HEK293 (cell line): Measurements from ENCODE around the gene PCDH10.
A peak's percentile ranks its signal among the peaks of the same experiment; 100 is the strongest.

Experiments used
- CTCF ChIA-PET: fragments of 350-600 bp; formaldehyde crosslinking; extraction: SDS; loops from one replicate; lab custom pipeline; 2021; ENCODE audit warnings: antibody characterized with exemption; lab: Yijun Ruan, JAX
- POLR2A ChIA-PET: fragments of 300-600 bp; formaldehyde crosslinking; extraction: SDS; loops from one replicate; lab custom pipeline; 2020; ENCODE audit warnings: antibody characterized with exemption, inconsistent platforms; lab: Yijun Ruan, JAX
- H3K27ac ChIP-seq: fragments of 200-500 bp; sonication (Bioruptor generic); 2 replicates; pipeline ENCODE4 v1.5.1; 2014; ENCODE audit warnings: low read depth, low read length, control low read depth, inconsistent platforms; ENCODE audit errors: extremely low read depth
- H3K36me3 ChIP-seq, 2 experiments: fragments of 200-500 bp in 1 of 2; sonication (Bioruptor generic) in 1 of 2; 1 replicate in 1 of 2; 2 replicates in 1 of 2; pipeline ENCODE4 v1.5.1; 2014 to 2017; ENCODE audit warnings: inconsistent platforms in 2 of 2, low read length in 2 of 2; ENCODE audit not compliant: control insufficient read depth in 2 of 2, insufficient read depth in 1 of 2
- H3K4me1 ChIP-seq: fragments of 200-500 bp; sonication (Bioruptor generic); 2 replicates; pipeline ENCODE4 v1.5.1; 2014; ENCODE audit warnings: mild to moderate bottlenecking, low read length, inconsistent platforms; ENCODE audit not compliant: control insufficient read depth, insufficient read depth
- H3K4me3 ChIP-seq: 2 replicates; pipeline ENCODE4 v1.5.1; 2011; ENCODE audit warnings: low read depth, mild to moderate bottlenecking, control low read depth, low read length, moderate library complexity
- H3K9me3 ChIP-seq: fragments of 200-500 bp; sonication (Bioruptor generic); 2 replicates; pipeline ENCODE4 v1.5.1; 2014; ENCODE audit warnings: low read depth, low read length, inconsistent platforms; ENCODE audit not compliant: control insufficient read depth, insufficient read depth
- GLI4 ChIP-seq: fragments of 450-650 bp; formaldehyde crosslinking; IDR thresholded peaks from 2 replicates; pipeline ENCODE4 v1.5.1; 2016; ENCODE audit warnings: missing biosample characterization, missing genetic modification characterization
- HOXA7 ChIP-seq: sonication (generic); formaldehyde crosslinking; IDR thresholded peaks from 2 replicates; pipeline ENCODE4 v1.8.1; 2022; ENCODE audit warnings: missing genetic modification reagents, borderline replicate concordance
- SCRT1 ChIP-seq: fragments of 450-650 bp; formaldehyde crosslinking; IDR thresholded peaks from 2 replicates; pipeline ENCODE4 v1.5.1; 2016; ENCODE audit warnings: missing biosample characterization, missing genetic modification characterization, borderline replicate concordance
- SP3 ChIP-seq: fragments of 450-650 bp; formaldehyde crosslinking; IDR thresholded peaks from 2 replicates; pipeline ENCODE4 v1.5.1; 2016; ENCODE audit warnings: missing biosample characterization, missing genetic modification characterization
- ZBTB17 ChIP-seq: fragments of 450-650 bp; formaldehyde crosslinking; IDR thresholded peaks from 2 replicates; pipeline ENCODE4 v1.5.1; 2016; ENCODE audit warnings: missing biosample characterization, missing genetic modification characterization
- ZBTB26 ChIP-seq: fragments of 450-650 bp; formaldehyde crosslinking; optimal IDR thresholded peaks from 2 replicates; pipeline ENCODE3; 2016; ENCODE audit warnings: missing biosample characterization, mild to moderate bottlenecking, missing genetic modification characterization
- ZNF280C ChIP-seq: fragments of 450-650 bp; formaldehyde crosslinking; IDR thresholded peaks from 2 replicates; pipeline ENCODE4 v1.5.1; 2016; ENCODE audit warnings: missing biosample characterization, missing genetic modification characterization
- ZNF335 ChIP-seq: fragments of 450-650 bp; formaldehyde crosslinking; conservative IDR thresholded peaks from 2 replicates; pipeline ENCODE4 v1.5.1; 2016; ENCODE audit warnings: missing biosample characterization, missing genetic modification characterization
- ZNF366 ChIP-seq: fragments of 450-650 bp; formaldehyde crosslinking; conservative IDR thresholded peaks from 2 replicates; pipeline ENCODE4 v1.5.1; 2016; ENCODE audit warnings: missing biosample characterization, missing genetic modification characterization
- ZNF555 ChIP-seq: fragments of 450-650 bp; formaldehyde crosslinking; conservative IDR thresholded peaks from 2 replicates; pipeline ENCODE4 v1.5.1; 2017; ENCODE audit warnings: missing biosample characterization, mild to moderate bottlenecking, missing genetic modification characterization, inconsistent platforms
- ZNF645 ChIP-seq: fragments of 450-650 bp; formaldehyde crosslinking; IDR thresholded peaks from 2 replicates; pipeline ENCODE4; 2016; ENCODE audit warnings: missing biosample characterization, missing genetic modification characterization
- ZNF660 ChIP-seq: fragments of 450-650 bp; IDR thresholded peaks from 2 replicates; pipeline ENCODE4 v1.5.1; 2018; ENCODE audit warnings: missing biosample characterization, mild to moderate bottlenecking, missing genetic modification characterization
- TF ChIP-seq, protein P1 (sequence below): fragments of 450-650 bp; formaldehyde crosslinking; IDR thresholded peaks from 2 replicates; pipeline ENCODE4 v1.5.1; 2016; ENCODE audit warnings: missing biosample characterization, missing genetic modification characterization, borderline replicate concordance
- TF ChIP-seq, protein P2 (sequence below): fragments of 450-650 bp; IDR thresholded peaks from 2 replicates; pipeline ENCODE4 v1.5.1; 2018; ENCODE audit warnings: missing biosample characterization, missing genetic modification characterization

PCDH10 gene

DNA sequence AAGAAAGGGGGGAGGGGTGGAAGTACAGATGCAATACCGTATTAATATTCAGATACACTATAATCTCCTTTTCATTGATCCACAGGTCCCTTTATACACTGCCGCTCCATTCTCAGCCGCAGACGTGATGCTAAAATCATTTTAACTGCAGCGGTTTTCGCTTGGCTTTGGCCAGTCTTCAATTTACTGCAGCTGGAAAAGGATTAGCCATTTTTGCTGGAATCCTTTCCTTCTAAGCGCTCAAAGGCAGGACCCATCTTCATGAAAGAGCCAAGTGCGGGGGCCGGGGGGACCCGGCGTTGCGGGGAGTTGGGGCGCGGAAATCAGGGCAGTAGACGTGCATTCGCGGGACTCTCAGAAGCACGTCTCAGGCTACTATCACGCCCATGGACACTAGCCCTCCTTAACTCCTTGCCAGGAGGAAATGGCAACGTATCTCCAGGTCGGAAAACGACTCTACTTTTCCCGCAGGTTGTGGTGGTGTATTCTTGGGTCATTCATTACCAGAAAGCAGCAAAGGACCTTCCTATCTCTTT lies 1.7 kb upstream of the PCDH10 start (continued):
- TF ChIP-seq ZNF280C (tag by site-specific recombination) (no peak), SCRT1 (tag by site-specific recombination) (no peak), GLI4 (tag by site-specific recombination) (no peak), ZNF555 (tag by site-specific recombination) (no peak)
- TF ChIP-seq, protein P1, sequence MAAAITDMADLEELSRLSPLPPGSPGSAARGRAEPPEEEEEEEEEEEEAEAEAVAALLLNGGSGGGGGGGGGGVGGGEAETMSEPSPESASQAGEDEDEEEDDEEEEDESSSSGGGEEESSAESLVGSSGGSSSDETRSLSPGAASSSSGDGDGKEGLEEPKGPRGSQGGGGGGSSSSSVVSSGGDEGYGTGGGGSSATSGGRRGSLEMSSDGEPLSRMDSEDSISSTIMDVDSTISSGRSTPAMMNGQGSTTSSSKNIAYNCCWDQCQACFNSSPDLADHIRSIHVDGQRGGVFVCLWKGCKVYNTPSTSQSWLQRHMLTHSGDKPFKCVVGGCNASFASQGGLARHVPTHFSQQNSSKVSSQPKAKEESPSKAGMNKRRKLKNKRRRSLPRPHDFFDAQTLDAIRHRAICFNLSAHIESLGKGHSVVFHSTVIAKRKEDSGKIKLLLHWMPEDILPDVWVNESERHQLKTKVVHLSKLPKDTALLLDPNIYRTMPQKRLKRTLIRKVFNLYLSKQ (tag by site-specific recombination), result no peak

DNA sequence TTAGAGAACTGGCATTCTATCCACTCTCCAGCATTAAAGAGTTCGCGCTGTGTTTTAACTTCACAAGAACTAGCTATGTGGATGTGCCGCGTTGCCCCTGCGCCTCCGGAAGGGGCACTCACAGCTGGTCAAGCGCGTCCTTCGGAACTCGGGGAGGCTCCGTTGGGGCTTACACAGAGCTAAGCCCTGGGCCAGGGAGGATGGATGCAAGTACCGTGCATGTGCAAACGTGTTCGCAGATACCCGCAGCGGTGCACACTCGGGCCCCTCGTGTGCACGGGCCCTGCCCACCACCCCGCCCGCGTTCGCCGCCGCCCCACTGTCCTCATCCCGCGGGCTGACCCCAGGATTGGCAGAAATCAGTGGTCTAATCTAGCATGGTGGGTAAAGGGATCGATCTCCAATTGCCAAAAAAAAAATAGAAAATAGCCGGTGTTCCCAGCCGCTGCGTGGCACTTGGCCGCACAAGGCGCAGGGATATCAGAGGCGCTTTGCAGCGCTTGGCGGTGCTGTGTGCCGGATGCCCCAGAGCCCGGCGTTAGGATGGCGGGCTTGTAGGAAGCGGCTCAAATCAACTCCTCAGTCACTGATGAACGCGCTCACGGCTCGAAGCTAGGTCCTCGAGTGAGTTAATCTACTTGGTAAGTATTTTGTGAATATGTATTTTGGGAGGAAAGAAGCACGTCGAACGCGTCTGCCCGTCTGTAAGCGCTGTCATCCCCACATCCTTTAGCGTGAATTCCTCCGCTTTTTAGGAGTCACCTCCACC lies 989 bp upstream of the PCDH10 start:
- no peaks in the 10 kb centered on the region for H3K36me3 ChIP-seq
- POLR2A ChIA-PET, result no interaction called here

DNA sequence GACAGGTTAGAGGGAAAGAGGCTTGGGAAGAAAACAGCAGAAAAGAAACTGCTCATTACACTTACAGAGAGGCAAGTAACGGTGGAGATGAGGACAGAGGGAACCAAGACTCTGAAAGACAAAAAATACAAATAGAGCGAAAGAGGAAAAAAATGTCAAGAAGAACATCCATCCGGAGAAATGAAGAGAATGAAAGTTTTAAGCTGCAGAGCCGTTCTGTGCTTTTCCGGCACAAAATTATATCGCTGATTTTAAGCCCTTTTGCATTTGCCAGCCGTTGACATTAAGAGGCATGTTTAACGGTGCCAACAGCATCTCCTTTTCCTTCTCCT lies 236 bp downstream of the PCDH10 start:
- ChIA-PET CTCF (interaction anchor here (0.6 kb wide), 1 partner anchor 1133 kb away, joined by 3 read pairs; no protein-coding TSS in a partner anchor), POLR2A (no interaction called here)
- Histone ChIP-seq H3K36me3 (no peaks in the 10 kb centered on the region), H3K4me3 (peak overlapping the region; percentile 40), H3K4me1 (no peaks in the 10 kb centered on the region; the same call in 1 of the 2 replicates), H3K9me3 (no peaks in the 10 kb centered on the region), H3K27ac (no peak overlapping the region)
- TF ChIP-seq, protein P2, sequence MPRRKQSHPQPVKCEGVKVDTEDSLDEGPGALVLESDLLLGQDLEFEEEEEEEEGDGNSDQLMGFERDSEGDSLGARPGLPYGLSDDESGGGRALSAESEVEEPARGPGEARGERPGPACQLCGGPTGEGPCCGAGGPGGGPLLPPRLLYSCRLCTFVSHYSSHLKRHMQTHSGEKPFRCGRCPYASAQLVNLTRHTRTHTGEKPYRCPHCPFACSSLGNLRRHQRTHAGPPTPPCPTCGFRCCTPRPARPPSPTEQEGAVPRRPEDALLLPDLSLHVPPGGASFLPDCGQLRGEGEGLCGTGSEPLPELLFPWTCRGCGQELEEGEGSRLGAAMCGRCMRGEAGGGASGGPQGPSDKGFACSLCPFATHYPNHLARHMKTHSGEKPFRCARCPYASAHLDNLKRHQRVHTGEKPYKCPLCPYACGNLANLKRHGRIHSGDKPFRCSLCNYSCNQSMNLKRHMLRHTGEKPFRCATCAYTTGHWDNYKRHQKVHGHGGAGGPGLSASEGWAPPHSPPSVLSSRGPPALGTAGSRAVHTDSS (tag by site-specific recombination), result peak; percentile 87; the same call in 1 of the 2 replicates
- TF ChIP-seq ZNF660 (tag by site-specific recombination), result no peak
- TF ChIP-seq ZNF645 (tag by site-specific recombination), result no peak
- peak; percentile 82 for TF ChIP-seq ZNF366 (tag by site-specific recombination)
- no peak for TF ChIP-seq HOXA7 (CRISPR knock-in tag)
- 0 out of 2 replicates have a peak, but pooled peaks have one; percentile 1 for TF ChIP-seq SP3 (tag by site-specific recombination)
- 0 out of 2 replicates have a peak, but pooled peaks have one; percentile 3 for TF ChIP-seq ZBTB17 (tag by site-specific recombination)

More for the DNA sequence above, 989 bp upstream of the PCDH10 start:
- no peaks in the 10 kb centered on the region for H3K9me3 ChIP-seq
- H3K4me3 ChIP-seq, result peak overlapping the region; percentile 42
- H3K4me1 ChIP-seq, result no peaks in the 10 kb centered on the region; the same call in 1 of the 2 replicates
- TF ChIP-seq ZNF335 (tag by site-specific recombination) (0 out of 2 replicates have a peak, but pooled peaks have one; percentile 5), ZNF555 (tag by site-specific recombination) (no peak), ZBTB26 (tag by site-specific recombination) (peak; percentile 8)
- TF ChIP-seq, all 188 proteins: peak for 2
- CTCF ChIA-PET, result interaction anchor here (0.7 to 1.7 kb wide), 3 partner anchors 16 to 1187 kb away, joined by 3 to 5 read pairs (median 3); no protein-coding TSS in a partner anchor
- H3K27ac ChIP-seq, result no peak overlapping the region
